HEK293 (cell line): ENCODE data around the gene FAM210A.

Source experiments
- KLF9 ChIP-seq: fragments of 450-650 bp; formaldehyde crosslinking; IDR thresholded peaks from 2 replicates; pipeline ENCODE4 v1.5.1; 2016; ENCODE audit warnings: missing biosample characterization, missing genetic modification characterization, low read depth
- ZNF157 ChIP-seq: fragments of 450-650 bp; formaldehyde crosslinking; IDR thresholded peaks from 2 replicates; pipeline ENCODE4 v1.5.1; 2016; ENCODE audit warnings: missing biosample characterization, missing genetic modification characterization
- ZNF274 ChIP-seq, 2 experiments: fragments of 200-500 bp in 1 of 2; fragments of 450-650 bp in 1 of 2; sonication (Bioruptor generic) in 1 of 2; formaldehyde crosslinking in 1 of 2; IDR thresholded peaks; 2 replicates each; pipeline versions ENCODE4 v1.5.1 to v1.6.1; 2014 to 2016; ENCODE audit warnings: borderline replicate concordance in 1 of 2, inconsistent platforms in 1 of 2, low read length in 1 of 2, missing biosample characterization in 1 of 2, missing genetic modification characterization in 1 of 2
- ZNF513 ChIP-seq: fragments of 450-650 bp; IDR thresholded peaks from 2 replicates; pipeline ENCODE4 v1.5.1; 2018; ENCODE audit warnings: missing biosample characterization, missing genetic modification characterization
- ZNF600 ChIP-seq: fragments of 450-650 bp; formaldehyde crosslinking; IDR thresholded peaks from 2 replicates; pipeline ENCODE4 v1.5.1; 2016; ENCODE audit warnings: missing biosample characterization, missing genetic modification characterization
- ZNF660 ChIP-seq: fragments of 450-650 bp; IDR thresholded peaks from 2 replicates; pipeline ENCODE4 v1.5.1; 2018; ENCODE audit warnings: missing biosample characterization, mild to moderate bottlenecking, missing genetic modification characterization
- TF ChIP-seq, protein P1 (sequence below): fragments of 450-650 bp; formaldehyde crosslinking; IDR thresholded peaks from 2 replicates; pipeline ENCODE4 v1.5.1; 2016; ENCODE audit warnings: missing biosample characterization, missing genetic modification characterization
- TF ChIP-seq, protein P2 (sequence below): fragments of 450-650 bp; formaldehyde crosslinking; IDR thresholded peaks from 2 replicates; pipeline ENCODE4 v1.5.1; 2016; ENCODE audit warnings: missing biosample characterization, missing genetic modification characterization
- TF ChIP-seq, protein P3 (sequence below): fragments of 450-650 bp; formaldehyde crosslinking; IDR thresholded peaks from 2 replicates; pipeline ENCODE4 v1.5.1; 2017; ENCODE audit warnings: missing biosample characterization, missing genetic modification characterization
- TF ChIP-seq, protein P4 (sequence below): fragments of 450-650 bp; formaldehyde crosslinking; IDR thresholded peaks from 2 replicates; pipeline ENCODE4 v1.5.1; 2016; ENCODE audit warnings: missing biosample characterization, missing genetic modification characterization

DNA sequence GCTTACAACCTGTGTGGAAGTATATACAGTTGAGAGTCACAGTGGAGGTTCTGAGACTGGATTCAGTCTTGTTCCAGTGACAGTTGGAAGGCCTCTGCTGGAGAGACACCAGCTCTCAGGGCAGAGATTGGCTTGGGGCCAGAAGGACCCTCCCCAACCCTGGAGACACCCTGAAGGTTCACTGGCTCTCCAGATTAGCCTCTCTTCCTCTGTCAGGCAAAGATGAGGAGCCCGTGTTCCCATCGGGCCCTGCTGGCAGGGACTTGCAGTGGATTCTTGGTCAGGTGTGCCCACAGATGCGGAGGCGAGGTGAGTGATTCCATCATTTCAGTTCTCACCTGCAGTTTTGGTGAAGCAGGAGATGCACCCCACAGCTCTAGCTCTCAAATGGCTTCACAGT lies 78.6 kb downstream of the FAM210A start:
- TF ChIP-seq, protein P1, sequence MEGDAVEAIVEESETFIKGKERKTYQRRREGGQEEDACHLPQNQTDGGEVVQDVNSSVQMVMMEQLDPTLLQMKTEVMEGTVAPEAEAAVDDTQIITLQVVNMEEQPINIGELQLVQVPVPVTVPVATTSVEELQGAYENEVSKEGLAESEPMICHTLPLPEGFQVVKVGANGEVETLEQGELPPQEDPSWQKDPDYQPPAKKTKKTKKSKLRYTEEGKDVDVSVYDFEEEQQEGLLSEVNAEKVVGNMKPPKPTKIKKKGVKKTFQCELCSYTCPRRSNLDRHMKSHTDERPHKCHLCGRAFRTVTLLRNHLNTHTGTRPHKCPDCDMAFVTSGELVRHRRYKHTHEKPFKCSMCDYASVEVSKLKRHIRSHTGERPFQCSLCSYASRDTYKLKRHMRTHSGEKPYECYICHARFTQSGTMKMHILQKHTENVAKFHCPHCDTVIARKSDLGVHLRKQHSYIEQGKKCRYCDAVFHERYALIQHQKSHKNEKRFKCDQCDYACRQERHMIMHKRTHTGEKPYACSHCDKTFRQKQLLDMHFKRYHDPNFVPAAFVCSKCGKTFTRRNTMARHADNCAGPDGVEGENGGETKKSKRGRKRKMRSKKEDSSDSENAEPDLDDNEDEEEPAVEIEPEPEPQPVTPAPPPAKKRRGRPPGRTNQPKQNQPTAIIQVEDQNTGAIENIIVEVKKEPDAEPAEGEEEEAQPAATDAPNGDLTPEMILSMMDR (tag by site-specific recombination): no peak
- TF ChIP-seq, protein P2, sequence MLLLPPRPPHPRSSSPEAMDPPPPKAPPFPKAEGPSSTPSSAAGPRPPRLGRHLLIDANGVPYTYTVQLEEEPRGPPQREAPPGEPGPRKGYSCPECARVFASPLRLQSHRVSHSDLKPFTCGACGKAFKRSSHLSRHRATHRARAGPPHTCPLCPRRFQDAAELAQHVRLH (tag by site-specific recombination): no peak
- TF ChIP-seq ZNF513 (tag by site-specific recombination) (no peak), ZNF274 (IDR thresholded peaks at IDR 0.05; ENCODE audit: low read length) (no peak), ZNF274 (tag by site-specific recombination; IDR thresholded peaks at IDR 0.05; ENCODE audit: borderline replicate concordance) (no peak), KLF9 (no peak), ZNF660 (no peak), ZNF157 (no peak), ZNF600 (tag by site-specific recombination) (no peak)
- TF ChIP-seq, protein P3, sequence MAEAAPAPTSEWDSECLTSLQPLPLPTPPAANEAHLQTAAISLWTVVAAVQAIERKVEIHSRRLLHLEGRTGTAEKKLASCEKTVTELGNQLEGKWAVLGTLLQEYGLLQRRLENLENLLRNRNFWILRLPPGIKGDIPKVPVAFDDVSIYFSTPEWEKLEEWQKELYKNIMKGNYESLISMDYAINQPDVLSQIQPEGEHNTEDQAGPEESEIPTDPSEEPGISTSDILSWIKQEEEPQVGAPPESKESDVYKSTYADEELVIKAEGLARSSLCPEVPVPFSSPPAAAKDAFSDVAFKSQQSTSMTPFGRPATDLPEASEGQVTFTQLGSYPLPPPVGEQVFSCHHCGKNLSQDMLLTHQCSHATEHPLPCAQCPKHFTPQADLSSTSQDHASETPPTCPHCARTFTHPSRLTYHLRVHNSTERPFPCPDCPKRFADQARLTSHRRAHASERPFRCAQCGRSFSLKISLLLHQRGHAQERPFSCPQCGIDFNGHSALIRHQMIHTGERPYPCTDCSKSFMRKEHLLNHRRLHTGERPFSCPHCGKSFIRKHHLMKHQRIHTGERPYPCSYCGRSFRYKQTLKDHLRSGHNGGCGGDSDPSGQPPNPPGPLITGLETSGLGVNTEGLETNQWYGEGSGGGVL (tag by site-specific recombination): no peak
- TF ChIP-seq, protein P4, sequence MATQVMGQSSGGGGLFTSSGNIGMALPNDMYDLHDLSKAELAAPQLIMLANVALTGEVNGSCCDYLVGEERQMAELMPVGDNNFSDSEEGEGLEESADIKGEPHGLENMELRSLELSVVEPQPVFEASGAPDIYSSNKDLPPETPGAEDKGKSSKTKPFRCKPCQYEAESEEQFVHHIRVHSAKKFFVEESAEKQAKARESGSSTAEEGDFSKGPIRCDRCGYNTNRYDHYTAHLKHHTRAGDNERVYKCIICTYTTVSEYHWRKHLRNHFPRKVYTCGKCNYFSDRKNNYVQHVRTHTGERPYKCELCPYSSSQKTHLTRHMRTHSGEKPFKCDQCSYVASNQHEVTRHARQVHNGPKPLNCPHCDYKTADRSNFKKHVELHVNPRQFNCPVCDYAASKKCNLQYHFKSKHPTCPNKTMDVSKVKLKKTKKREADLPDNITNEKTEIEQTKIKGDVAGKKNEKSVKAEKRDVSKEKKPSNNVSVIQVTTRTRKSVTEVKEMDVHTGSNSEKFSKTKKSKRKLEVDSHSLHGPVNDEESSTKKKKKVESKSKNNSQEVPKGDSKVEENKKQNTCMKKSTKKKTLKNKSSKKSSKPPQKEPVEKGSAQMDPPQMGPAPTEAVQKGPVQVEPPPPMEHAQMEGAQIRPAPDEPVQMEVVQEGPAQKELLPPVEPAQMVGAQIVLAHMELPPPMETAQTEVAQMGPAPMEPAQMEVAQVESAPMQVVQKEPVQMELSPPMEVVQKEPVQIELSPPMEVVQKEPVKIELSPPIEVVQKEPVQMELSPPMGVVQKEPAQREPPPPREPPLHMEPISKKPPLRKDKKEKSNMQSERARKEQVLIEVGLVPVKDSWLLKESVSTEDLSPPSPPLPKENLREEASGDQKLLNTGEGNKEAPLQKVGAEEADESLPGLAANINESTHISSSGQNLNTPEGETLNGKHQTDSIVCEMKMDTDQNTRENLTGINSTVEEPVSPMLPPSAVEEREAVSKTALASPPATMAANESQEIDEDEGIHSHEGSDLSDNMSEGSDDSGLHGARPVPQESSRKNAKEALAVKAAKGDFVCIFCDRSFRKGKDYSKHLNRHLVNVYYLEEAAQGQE (tag by site-specific recombination): no peak
